GM21717 (cell line): Measurements from ENCODE around the gene EIF1AY.
"Not testable (repeated sequence)": the region's sequence is repeated elsewhere in the genome, so short reads cannot be mapped to it uniquely, and the experiment has no call there.

Source experiments
- ATAC-seq: cut with Tn5 transposase; IDR thresholded peaks from one replicate; pipeline ENCODE4 v1.9.1; 2021; ENCODE audit warnings: mild to moderate bottlenecking, moderate library complexity; ENCODE audit not compliant: unreplicated experiment

Gene EIF1AY, protein sequence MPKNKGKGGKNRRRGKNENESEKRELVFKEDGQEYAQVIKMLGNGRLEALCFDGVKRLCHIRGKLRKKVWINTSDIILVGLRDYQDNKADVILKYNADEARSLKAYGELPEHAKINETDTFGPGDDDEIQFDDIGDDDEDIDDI

GRCh38 chrY:20575531-20576121, at the start of gene EIF1AY:
Gene EIF1AY (plus strand): TSS chrY:20575776. CDS start chrY:20575872, 96 bp downstream.
- no peak for ATAC-seq

DNA sequence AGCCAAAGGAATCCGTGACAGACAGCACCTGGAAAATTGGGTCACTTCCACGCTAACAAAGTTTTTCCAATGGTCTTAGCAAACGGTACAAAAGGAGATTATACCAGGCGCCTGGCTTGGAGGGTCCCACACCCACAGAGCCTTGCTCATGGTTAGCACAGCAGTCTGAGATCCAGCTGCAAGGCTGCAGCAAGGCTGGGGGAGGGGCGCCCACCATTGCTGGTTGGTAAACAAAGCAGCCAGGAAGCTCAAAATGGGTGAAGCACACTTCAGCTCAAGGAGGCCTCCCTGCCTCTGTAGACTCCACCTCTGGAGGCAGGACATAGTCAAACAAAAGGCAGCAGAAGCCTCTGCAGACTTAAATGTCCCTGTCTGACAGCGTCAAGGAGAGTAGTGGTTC, 47.1 kb upstream of the EIF1AY start:
- no peak for ATAC-seq

DNA sequence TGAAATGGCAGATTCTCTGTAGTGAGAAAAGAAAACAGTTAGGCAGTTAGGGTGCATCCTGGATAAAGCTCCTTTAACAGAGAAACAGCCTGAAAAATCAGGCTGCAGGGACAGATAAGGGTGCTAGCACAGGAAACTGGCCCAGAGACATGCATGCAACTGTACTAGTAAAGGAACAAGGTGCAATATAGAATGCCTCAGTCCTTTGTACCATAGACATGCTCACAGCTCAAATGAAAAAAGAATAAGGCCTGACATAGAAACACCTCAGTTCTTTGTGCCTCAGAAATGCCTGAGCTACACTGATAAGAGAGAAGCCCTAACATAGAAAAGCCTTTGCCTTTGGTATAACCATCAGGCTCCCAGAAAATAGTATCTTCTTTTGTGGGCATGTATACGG, 37.4 kb upstream of the EIF1AY start:
- ATAC-seq = no peak

DNA sequence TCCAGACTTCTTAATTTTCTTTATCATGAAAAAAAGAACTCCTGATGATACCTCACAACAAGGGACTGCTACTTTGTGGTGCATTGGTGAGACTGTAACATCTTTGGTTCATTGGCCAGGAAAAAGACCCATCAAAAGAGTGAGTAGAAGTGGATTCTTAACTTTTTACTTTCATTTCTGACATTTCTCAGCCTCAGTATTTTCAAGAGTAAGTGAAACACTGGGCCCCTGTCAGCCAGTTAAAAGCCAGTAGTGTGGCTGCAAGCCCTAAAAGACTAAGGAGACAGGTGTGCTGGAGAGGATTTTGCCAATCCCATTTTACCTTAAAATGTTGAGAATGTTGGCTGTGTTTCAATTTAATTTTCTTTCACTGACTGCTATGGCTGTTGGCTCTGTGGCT, 36.6 kb upstream of the EIF1AY start:
- ATAC-seq = no peak

- ATAC-seq = no peak
Observed at GRCh38 chrY:20544451-20544960, 31.1 kb upstream of the EIF1AY start.

- no peak for ATAC-seq
Observed at GRCh38 chrY:20546071-20546470, 29.5 kb upstream of the EIF1AY start.

GRCh38 chrY:20549289-20549688, 26.3 kb upstream of the EIF1AY start:
- ATAC-seq = no peak

DNA sequence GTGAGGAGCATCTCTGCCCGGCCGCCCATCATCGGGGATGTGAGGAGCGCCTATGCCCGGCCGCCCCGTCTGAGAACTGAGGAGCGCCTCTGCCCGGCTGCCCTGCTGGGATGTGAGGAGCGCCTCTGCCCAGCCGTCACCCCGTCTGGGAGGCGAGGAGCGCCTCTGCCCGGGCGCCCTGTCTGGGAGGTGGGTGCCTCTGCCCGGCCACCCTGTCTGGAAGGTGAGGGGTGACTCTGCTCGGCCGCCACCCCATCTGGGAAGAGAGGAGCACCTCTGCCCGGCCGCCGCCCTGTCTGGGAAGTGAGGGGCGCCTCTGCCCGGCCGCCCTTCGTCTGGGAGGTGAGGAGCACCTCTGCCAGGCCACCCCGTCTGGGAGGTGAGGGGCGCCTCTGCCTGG, 23.7 kb upstream of the EIF1AY start:
- no peak for ATAC-seq

- not testable (repeated sequence) for ATAC-seq
Observed at GRCh38 chrY:20552764-20553323, 22.7 kb upstream of the EIF1AY start.

DNA sequence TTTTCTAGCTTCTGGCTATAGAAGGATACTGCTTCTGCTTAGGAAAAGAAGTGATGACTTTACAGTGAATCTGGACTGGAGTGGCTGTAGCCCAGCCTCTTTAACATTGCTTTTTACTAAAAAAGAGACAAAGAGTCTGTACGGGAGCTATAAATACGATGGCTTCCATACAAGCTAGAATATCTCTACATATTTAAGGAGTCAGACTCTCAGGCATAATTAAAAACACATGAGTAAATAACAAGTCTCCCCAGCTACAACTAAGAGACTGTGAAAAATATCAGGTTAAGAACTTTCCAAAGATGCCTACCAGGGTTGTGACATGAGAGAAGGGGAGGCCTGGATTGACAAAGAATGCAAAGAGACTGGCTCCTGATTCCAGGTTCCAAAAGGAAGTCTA, 19.8 kb upstream of the EIF1AY start:
- ATAC-seq = no peak

DNA sequence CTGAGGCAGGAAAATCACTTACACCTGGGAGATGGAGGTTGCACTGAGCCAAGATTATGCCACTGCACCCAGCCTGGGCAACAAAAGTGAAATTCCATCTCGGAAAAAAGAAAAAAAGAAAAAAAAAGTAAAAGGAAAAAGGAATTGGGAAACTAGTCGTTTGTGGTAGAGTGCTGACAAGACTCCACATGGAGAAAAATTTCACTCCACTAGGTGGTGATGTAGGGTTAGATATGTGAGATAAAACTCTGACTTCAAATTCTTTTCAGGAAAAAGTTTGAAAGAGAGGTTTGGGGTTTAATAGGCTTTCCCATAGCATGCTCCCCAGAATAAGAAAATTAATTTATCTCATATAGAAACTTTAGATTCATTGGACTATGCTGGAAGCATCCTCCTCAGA, 16.9 kb upstream of the EIF1AY start:
- no peak for ATAC-seq

DNA sequence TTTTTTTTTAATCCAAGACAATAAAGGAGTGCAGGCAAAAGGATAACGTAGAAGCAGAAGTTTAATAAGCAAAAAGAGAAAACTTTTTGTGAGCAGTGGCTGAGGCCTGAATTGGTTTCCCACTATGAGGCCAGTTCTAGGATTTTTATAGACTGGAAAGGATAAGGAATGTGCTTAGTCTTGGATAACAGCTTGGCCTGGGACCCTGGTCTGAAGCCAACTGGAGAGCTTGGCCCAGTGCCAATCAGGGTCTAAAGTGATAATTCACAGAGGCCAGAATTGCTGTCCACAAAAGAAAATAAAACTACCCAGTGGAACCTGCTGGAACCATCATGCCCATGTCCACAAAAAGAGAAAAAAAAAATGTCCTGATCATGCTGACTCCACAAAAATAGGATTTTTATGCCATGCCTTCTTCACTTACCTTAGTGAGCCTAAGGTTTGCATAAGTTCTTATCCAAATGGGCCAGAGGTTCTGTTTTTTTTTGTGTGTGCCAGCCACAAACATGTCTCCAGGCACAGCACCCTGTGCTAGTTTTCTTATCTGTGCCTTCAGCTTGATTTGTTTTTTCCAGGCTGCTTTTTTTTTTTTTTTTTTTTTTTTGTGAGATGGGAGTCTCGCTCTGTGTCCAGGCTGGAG, 15.6 kb upstream of the EIF1AY start:
- ATAC-seq = no peak

DNA sequence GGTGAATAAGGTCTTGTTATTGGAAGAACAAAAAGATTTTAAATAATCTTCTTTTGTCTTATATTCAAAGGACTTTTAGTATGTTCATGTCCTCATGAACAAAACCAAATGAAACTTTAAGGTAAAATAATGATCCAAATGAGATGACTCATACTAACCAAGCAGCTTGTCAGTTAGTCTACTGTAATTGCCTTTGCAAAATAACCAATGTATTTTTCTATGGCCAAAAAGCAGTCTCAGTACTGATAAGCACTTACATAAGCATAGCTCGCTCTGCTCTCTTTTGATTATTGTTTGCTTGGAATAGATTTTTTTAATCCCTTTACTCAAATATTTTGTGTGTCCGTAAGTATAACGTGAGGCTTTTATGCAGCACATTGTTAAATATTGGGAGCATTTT, 4.3 kb upstream of the EIF1AY start:
- no peak for ATAC-seq

GRCh38 chrY:20576506-20576905, 930 bp downstream of the EIF1AY start:
- ATAC-seq = no peak

- no peak for ATAC-seq
Observed at GRCh38 chrY:20578206-20578605, 2.6 kb downstream of the EIF1AY start.

- ATAC-seq = no peak
Observed at GRCh38 chrY:20581687-20582086, 6.1 kb downstream of the EIF1AY start.

DNA sequence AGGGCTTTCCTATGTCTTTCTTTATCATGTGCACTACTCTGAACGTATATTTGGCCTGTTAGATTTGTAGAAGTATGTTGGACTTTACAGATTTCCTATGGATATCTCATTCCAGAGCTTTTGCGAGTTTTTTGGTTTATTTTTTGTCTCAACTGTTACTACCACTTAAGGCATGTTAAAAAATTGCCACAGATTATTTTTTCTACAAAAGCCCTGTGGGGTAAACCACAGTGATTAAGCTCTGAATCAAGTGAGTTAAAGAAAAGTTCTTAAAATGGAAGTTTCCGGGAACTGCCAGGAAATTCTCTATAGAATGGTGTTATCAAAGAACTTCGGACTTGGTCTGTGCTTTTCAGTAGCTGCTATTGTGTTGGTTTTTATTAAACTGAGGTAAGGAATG, 10.6 kb downstream of the EIF1AY start:
- no peak for ATAC-seq
